GM23338 (cell line): ENCODE data around the gene CCDC187. TPM values are rescaled to one million over a fixed set of nuclear protein-coding genes. Genes with fewer than 3 reads are reported as not detected.

ENCODE experiments used
- ATAC-seq: fragments of 200-7000 bp; cut with Tn5 transposase; 3 replicates; pipeline ENCODE4 v1.9.1; 2020
- DNase-seq: peaks from one replicate; pipeline ENCODE4 v3.0.0-alpha.2; 2015; ENCODE audit warnings: low spot score
- H2AFZ ChIP-seq: fragments of 200-600 bp; sonication (generic); 2 replicates; pipeline ENCODE4 v1.8.0; 2016; ENCODE audit warnings: antibody characterized with exemption, mild to moderate bottlenecking, moderate library complexity
- H3F3A ChIP-seq: fragments of 200-600 bp; sonication (generic); replicated peaks from 2 replicates; pipeline ENCODE4 v1.8.0; 2017; ENCODE audit warnings: antibody characterized with exemption, mixed run types, low read depth
- H3K27ac ChIP-seq: fragments of 200-600 bp; sonication (generic); 2 replicates; pipeline ENCODE4 v1.6.1; 2016; ENCODE audit warnings: low read depth
- H3K27me3 ChIP-seq: fragments of 200-600 bp; sonication (generic); 2 replicates; pipeline ENCODE4 v1.8.0; 2016; ENCODE audit warnings: mild to moderate bottlenecking, mixed run types, moderate library complexity; ENCODE audit not compliant: insufficient read depth
- H3K36me3 ChIP-seq: fragments of 200-600 bp; sonication (generic); 2 replicates; pipeline ENCODE4 v1.8.0; 2016; ENCODE audit warnings: mild to moderate bottlenecking; ENCODE audit not compliant: insufficient read depth
- H3K4me1 ChIP-seq: fragments of 200-600 bp; sonication (generic); 2 replicates; pipeline ENCODE4 v1.8.0; 2016; ENCODE audit warnings: mild to moderate bottlenecking, moderate library complexity; ENCODE audit not compliant: insufficient read depth
- H3K4me2 ChIP-seq: fragments of 200-600 bp; sonication (generic); 2 replicates; pipeline ENCODE4 v1.7.1; 2017; ENCODE audit warnings: mixed run types
- H3K4me3 ChIP-seq: fragments of 200-600 bp; sonication (generic); 2 replicates; pipeline ENCODE4 v1.6.1; 2016; ENCODE audit warnings: mixed run types
- H3K79me2 ChIP-seq: fragments of 200-600 bp; sonication (generic); replicated peaks from 2 replicates; pipeline ENCODE4 v1.8.0; 2017; ENCODE audit warnings: mild to moderate bottlenecking; ENCODE audit not compliant: insufficient read depth
- H3K9me2 ChIP-seq: fragments of 200-600 bp; sonication (generic); 2 replicates; pipeline ENCODE4 v1.8.0; 2017; ENCODE audit not compliant: insufficient read depth
- H4K20me1 ChIP-seq: fragments of 200-600 bp; sonication (generic); replicated peaks from 2 replicates; pipeline ENCODE4 v1.8.0; 2017; ENCODE audit warnings: mild to moderate bottlenecking; ENCODE audit not compliant: insufficient read depth
- H3K27ac Mint-ChIP-seq: 2 replicates; pipeline ENCODE4 v1.8.0; 2020; ENCODE audit warnings: inconsistent platforms, mild to moderate bottlenecking, moderate library complexity, mixed read lengths
- H3K27me3 Mint-ChIP-seq: 3 replicates; pipeline ENCODE4 v1.8.0; 2022; ENCODE audit warnings: low read depth, mild to moderate bottlenecking, moderate library complexity, mixed read lengths, inconsistent platforms; ENCODE audit not compliant: insufficient read depth, poor library complexity
- H3K36me3 Mint-ChIP-seq: 3 replicates; pipeline ENCODE4 v1.8.0; 2021; ENCODE audit warnings: low read depth, mild to moderate bottlenecking, inconsistent platforms, moderate library complexity, mixed read lengths
- H3K4me1 Mint-ChIP-seq: 3 replicates; pipeline ENCODE4 v1.8.0; 2020; ENCODE audit warnings: mild to moderate bottlenecking, inconsistent platforms, mixed read lengths
- H3K4me3 Mint-ChIP-seq: 3 replicates; pipeline ENCODE4 v1.8.0; 2021; ENCODE audit warnings: moderate library complexity, mild to moderate bottlenecking, inconsistent platforms, mixed read lengths
- H3K9me3 Mint-ChIP-seq: 3 replicates; pipeline ENCODE4 v1.8.0; 2020; ENCODE audit warnings: moderate library complexity, mild to moderate bottlenecking, inconsistent platforms, mixed read lengths
- CREB1 ChIP-seq: fragments of 250-450 bp; sonication (Bioruptor Pico); IDR thresholded peaks from 2 replicates; pipeline ENCODE4 v1.5.0; 2020; ENCODE audit warnings: low read depth, mild to moderate bottlenecking, moderate library complexity
- EZH2 ChIP-seq: fragments of 200-600 bp; sonication (generic); IDR thresholded peaks from one replicate; pipeline ENCODE4 v1.8.0; 2017; ENCODE audit warnings: antibody characterized with exemption, mild to moderate bottlenecking, low read depth; ENCODE audit not compliant: unreplicated experiment
- EZH2phosphoT487 ChIP-seq: fragments of 200-600 bp; sonication (generic); IDR thresholded peaks from one replicate; pipeline ENCODE4 v1.8.1; 2018; ENCODE audit warnings: antibody characterized with exemption; ENCODE audit not compliant: unreplicated experiment
- STAT1 ChIP-seq: IDR thresholded peaks from one replicate; pipeline ENCODE4 v1.6.1; 2016; ENCODE audit warnings: antibody characterized with exemption; ENCODE audit not compliant: unreplicated experiment
- ZNF114 ChIP-seq: fragments of 250-450 bp; sonication (Bioruptor Pico); IDR thresholded peaks from 2 replicates; pipeline ENCODE4 v1.5.0; 2020; ENCODE audit warnings: mild to moderate bottlenecking, moderate library complexity
- ZNF462 ChIP-seq: fragments of 250-450 bp; sonication (Bioruptor Pico); IDR thresholded peaks from 2 replicates; pipeline ENCODE4 v1.5.0; 2020; ENCODE audit warnings: mild to moderate bottlenecking, moderate library complexity
- polyA plus RNA-seq: library from polyadenylated mRNA; unstranded; fragments of >200 nt; fragmentation: Nextera tagmentation; extraction: Ambion mirVana; gene quantifications from 2 replicates; pipeline ENCODE4 v1.2.1, GENCODE V29; 2016
- total RNA-seq: library from RNA; depleted of rRNA; stranded (reverse); fragments of >200 nt; shearing (Covaris generic); gene quantifications from 2 replicates; pipeline ENCODE4 v1.2.3, GENCODE V29; 2014

CCDC187 gene
- total and polyA plus RNA-seq, 2 experiments from 2014 or later: 0.14 TPM; not detected in 1

- Histone ChIP-seq H3K4me3 (no peak overlapping the region), H3K27me3 (no peaks in the 10 kb centered on the region), H2AFZ (no peak overlapping the region), H4K20me1 (no peaks in the 10 kb centered on the region), H3K27ac (no peak overlapping the region), H3K9me2 (no peaks in the 10 kb centered on the region), H3F3A (0 out of 2 replicates have a peak, but pooled peaks cover 2% of the 10 kb centered on the region), H3K79me2 (no peaks in the 10 kb centered on the region), H3K36me3 (no peaks in the 10 kb centered on the region), H3K4me2 (no peak overlapping the region), H3K4me1 (no peaks in the 10 kb centered on the region)
- no peaks in the 10 kb centered on the region for H3K36me3 Mint-ChIP-seq
- H3K9me3 Mint-ChIP-seq: no peaks in the 10 kb centered on the region
- no peak overlapping the region for H3K4me3 Mint-ChIP-seq
- H3K27me3 Mint-ChIP-seq: peaks cover 7% of the 10 kb centered on the region
- ATAC-seq: no peak
- no peak for DNase-seq
- H3K4me1 Mint-ChIP-seq: peaks cover 4% of the 10 kb centered on the region; the same call in 1 of the 3 replicates
- no peak overlapping the region for H3K27ac Mint-ChIP-seq
- TF ChIP-seq ZNF114 (CRISPR knock-in tag) (no peak), EZH2phosphoT487 (no peak), EZH2 (no peak), STAT1 (no peak), CREB1 (CRISPR knock-in tag) (no peak), ZNF462 (CRISPR knock-in tag) (no peak)
Observed at GRCh38 chr9:136286987-136287379, 16.9 kb downstream of the CCDC187 start.
